SK-N-SH treated with all-trans-retinoic acid at 6 μM for 48 hours (cell line): Measurements from ENCODE around the gene NBEA.

Experiments
- ARNTL ChIP-seq: fragments of 450-650 bp; formaldehyde crosslinking; IDR thresholded peaks from 2 replicates; pipeline ENCODE4 v1.5.0; 2020; ENCODE audit warnings: low read depth, mild to moderate bottlenecking, moderate library complexity, borderline replicate concordance
- CSDC2 ChIP-seq: fragments of 250-450 bp; sonication (Bioruptor Pico); IDR thresholded peaks from 2 replicates; pipeline ENCODE4 v1.5.0; 2020; ENCODE audit warnings: mild to moderate bottlenecking, moderate library complexity
- ESRRG ChIP-seq: fragments of 250-450 bp; sonication (Bioruptor Pico); IDR thresholded peaks from 2 replicates; pipeline ENCODE4 v1.6.1; 2021; ENCODE audit warnings: mild to moderate bottlenecking
- GLIS3 ChIP-seq: fragments of 250-450 bp; sonication (Bioruptor Pico); IDR thresholded peaks from 2 replicates; pipeline ENCODE4 v1.5.0; 2020; ENCODE audit warnings: mild to moderate bottlenecking, moderate library complexity
- TCF4 ChIP-seq: fragments of 250-450 bp; sonication (Bioruptor Pico); IDR thresholded peaks from 2 replicates; pipeline ENCODE4 v1.8.0; 2021; ENCODE audit warnings: mild to moderate bottlenecking, moderate library complexity, borderline replicate concordance
- TOX ChIP-seq: fragments of 250-450 bp; sonication (Bioruptor Pico); IDR thresholded peaks from 2 replicates; pipeline ENCODE4 v1.8.0; 2021; ENCODE audit warnings: mild to moderate bottlenecking, moderate library complexity, borderline replicate concordance
- ZFP3 ChIP-seq: fragments of 250-450 bp; sonication (Bioruptor Pico); IDR thresholded peaks from 2 replicates; pipeline ENCODE4 v1.5.0; 2020; ENCODE audit warnings: mild to moderate bottlenecking, moderate library complexity
- TF ChIP-seq, protein P1 (sequence below): fragments of 250-450 bp; sonication (Bioruptor Pico); IDR thresholded peaks from 2 replicates; pipeline ENCODE4 v1.8.0; 2020; ENCODE audit warnings: mild to moderate bottlenecking, moderate library complexity, borderline replicate concordance
- TF ChIP-seq, protein P2 (sequence below): fragments of 250-450 bp; sonication (Bioruptor Pico); IDR thresholded peaks from 2 replicates; pipeline ENCODE4 v1.5.1; 2021; ENCODE audit warnings: mild to moderate bottlenecking, moderate library complexity

DNA sequence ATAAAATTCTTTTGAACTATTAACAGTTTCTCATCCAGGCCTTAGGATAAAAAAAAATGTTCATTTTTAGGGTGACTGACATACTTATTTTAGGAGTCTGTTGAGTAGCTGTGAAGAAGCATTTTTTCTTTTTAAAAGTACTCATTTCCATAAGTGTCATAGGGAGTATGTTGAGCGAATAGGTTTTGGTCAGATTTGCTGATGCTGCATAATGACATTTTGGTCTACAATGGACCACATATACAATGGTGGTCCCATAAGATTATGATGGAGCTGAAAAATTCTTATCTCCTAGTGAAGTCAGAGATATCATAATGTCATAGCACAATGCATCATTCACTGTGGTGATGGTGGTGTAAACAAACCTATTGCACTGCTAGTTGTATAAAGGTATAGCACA is 17.4 kb downstream of the NBEA start:
- TF ChIP-seq CSDC2 (CRISPR knock-in tag) (no peak), TOX (CRISPR knock-in tag) (no peak), ARNTL (CRISPR knock-in tag) (no peak), GLIS3 (CRISPR knock-in tag) (no peak), ZFP3 (CRISPR knock-in tag) (no peak), ESRRG (CRISPR knock-in tag) (no peak), TCF4 (no peak)
- TF ChIP-seq, protein P1, sequence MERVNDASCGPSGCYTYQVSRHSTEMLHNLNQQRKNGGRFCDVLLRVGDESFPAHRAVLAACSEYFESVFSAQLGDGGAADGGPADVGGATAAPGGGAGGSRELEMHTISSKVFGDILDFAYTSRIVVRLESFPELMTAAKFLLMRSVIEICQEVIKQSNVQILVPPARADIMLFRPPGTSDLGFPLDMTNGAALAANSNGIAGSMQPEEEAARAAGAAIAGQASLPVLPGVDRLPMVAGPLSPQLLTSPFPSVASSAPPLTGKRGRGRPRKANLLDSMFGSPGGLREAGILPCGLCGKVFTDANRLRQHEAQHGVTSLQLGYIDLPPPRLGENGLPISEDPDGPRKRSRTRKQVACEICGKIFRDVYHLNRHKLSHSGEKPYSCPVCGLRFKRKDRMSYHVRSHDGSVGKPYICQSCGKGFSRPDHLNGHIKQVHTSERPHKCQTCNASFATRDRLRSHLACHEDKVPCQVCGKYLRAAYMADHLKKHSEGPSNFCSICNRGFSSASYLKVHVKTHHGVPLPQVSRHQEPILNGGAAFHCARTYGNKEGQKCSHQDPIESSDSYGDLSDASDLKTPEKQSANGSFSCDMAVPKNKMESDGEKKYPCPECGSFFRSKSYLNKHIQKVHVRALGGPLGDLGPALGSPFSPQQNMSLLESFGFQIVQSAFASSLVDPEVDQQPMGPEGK (CRISPR knock-in tag) = no peak
- TF ChIP-seq, protein P2, sequence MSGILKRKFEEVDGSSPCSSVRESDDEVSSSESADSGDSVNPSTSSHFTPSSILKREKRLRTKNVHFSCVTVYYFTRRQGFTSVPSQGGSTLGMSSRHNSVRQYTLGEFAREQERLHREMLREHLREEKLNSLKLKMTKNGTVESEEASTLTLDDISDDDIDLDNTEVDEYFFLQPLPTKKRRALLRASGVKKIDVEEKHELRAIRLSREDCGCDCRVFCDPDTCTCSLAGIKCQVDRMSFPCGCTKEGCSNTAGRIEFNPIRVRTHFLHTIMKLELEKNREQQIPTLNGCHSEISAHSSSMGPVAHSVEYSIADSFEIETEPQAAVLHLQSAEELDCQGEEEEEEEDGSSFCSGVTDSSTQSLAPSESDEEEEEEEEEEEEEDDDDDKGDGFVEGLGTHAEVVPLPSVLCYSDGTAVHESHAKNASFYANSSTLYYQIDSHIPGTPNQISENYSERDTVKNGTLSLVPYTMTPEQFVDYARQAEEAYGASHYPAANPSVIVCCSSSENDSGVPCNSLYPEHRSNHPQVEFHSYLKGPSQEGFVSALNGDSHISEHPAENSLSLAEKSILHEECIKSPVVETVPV (CRISPR knock-in tag) = no peak
